Left lung (tissue), 10 donors: ENCODE results near the gene HAGH. TPM values are rescaled to one million over a fixed set of nuclear protein-coding genes. Genes with fewer than 3 reads are reported as not detected.

Experiments
- ATAC-seq: fragments of 200-7000 bp; cut with Tn5 transposase; one replicate; pipeline ENCODE4 v1.9.1; 2020; ENCODE audit warnings: moderate library complexity
- DNase-seq, 4 donors: peaks; one replicate each; pipeline ENCODE4 v3.0.0-alpha.2; 2013 to 2020
- H3K27ac ChIP-seq, 2 donors: fragments of 200-600 bp; sonication (generic) in 1 of 2; one replicate each; pipeline versions ENCODE4 v1.5.0 to v1.8.0; 2020 to 2021
- H3K27me3 ChIP-seq, 2 donors: fragments of 200-600 bp; sonication (generic) in 1 of 2; one replicate each; pipeline versions ENCODE4 v1.5.0 to v1.8.0; 2020 to 2021
- H3K36me3 ChIP-seq, 2 donors: fragments of 200-600 bp; sonication (generic) in 1 of 2; one replicate each; pipeline versions ENCODE4 v1.5.0 to v1.8.0; 2020 to 2021
- H3K4me1 ChIP-seq, 2 donors: fragments of 200-600 bp; one replicate each; pipeline ENCODE4 v1.8.0; 2021
- H3K4me3 ChIP-seq, 2 donors: fragments of 200-600 bp; sonication (generic) in 1 of 2; one replicate each; pipeline versions ENCODE4 v1.5.0 to v1.8.0; 2020 to 2021; ENCODE audit warnings: mild to moderate bottlenecking in 1 of 2
- H3K9me3 ChIP-seq, 2 donors: fragments of 200-600 bp; sonication (generic) in 1 of 2; one replicate each; pipeline versions ENCODE4 v1.5.0 to v1.8.0; 2020 to 2021
- intact Hi-C, 2 donors: fragments of 100-400 bp; cut with DNase I; formaldehyde crosslinking; loops; one replicate each; pipeline versions ENCODE4 v1.11.2 to v1.14.2; 2022
- polyA plus RNA-seq, 6 donors: library from polyadenylated mRNA; unstranded; fragments of 120-200 nt; gene quantifications; one replicate each; pipeline ENCODE4 v1.2.1, GENCODE V29; 2013; ENCODE audit not compliant: insufficient read length in 6 of 6
- total RNA-seq, 2 donors: library from RNA; stranded (reverse); fragmentation: NEBNext Ultra II Directional; extraction: Animal tissue kit (Norgen Biotek cat#: 25700); gene quantifications; one replicate each; pipeline ENCODE4 v1.2.1, GENCODE V29; 2021
- TF ChIP-seq, protein P1 (sequence below), 2 donors: fragments of 200-600 bp; sonication (generic) in 1 of 2; IDR thresholded peaks; one replicate each; pipeline versions ENCODE4 v1.5.0 to v1.8.0; 2021; ENCODE audit warnings: antibody characterized with exemption in 2 of 2
- donor health status: DM: no; HTN: yes; CAD: no.
- donor health status: DM: no; HTN: no; CAD: no.

The HAGH gene
- total and polyA plus RNA-seq, 8 donors, result 21.0 to 62.0 (median 26.7) TPM

DNA sequence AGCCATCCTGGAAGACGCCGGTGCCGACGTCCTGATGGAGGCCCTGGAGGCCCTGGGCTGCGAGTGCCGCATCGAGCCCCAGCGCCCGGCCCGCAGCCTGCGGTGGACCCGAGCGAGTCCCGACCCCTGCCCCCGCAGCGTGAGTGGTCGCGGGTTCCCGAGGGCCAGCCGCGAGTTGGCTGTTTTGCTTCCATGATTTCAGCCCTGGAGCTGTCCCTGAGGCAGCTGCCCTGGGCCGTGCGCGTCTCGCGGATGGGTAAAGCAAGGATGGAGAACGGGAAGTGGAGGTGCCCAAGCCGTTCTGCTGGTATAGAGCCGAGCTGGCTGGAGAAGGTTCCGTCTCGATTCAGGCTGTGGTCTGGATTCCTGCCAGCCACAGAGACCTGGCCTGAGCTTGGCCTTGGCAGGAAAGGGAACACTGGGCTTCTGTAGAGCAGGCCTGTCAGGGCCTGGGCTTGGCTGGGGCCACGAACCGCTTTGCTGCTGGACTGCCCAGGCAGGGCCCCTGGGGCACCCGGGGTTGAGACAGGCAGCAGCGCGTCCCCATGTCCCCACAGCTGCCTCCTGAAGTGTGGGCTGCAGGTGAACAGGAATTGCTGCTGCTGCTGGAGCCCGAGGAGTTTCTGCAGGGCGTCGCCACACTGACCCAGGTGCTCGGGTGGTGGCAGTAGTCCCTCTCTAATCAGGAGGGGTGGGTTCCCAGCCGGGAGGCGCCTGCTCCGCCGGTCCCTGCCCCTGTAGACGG is 52.8 kb downstream of the HAGH start:
- DNase-seq (no peak), ATAC-seq (peak; percentile 2)
- Histone ChIP-seq H3K4me1 (peaks cover 24 to 47% of the 10 kb centered on the region in 2 donors), H3K27me3 (no peaks in the 10 kb centered on the region), H3K9me3 (no peaks in the 10 kb centered on the region), H3K4me3 (peak overlapping the region; percentile 86 to 93), H3K27ac (peak overlapping the region; percentile 89 to 93), H3K36me3 (peaks cover 0 to 46% of the 10 kb centered on the region in 2 donors)
- intact Hi-C loops, result no loop called here
- TF ChIP-seq, protein P1, sequence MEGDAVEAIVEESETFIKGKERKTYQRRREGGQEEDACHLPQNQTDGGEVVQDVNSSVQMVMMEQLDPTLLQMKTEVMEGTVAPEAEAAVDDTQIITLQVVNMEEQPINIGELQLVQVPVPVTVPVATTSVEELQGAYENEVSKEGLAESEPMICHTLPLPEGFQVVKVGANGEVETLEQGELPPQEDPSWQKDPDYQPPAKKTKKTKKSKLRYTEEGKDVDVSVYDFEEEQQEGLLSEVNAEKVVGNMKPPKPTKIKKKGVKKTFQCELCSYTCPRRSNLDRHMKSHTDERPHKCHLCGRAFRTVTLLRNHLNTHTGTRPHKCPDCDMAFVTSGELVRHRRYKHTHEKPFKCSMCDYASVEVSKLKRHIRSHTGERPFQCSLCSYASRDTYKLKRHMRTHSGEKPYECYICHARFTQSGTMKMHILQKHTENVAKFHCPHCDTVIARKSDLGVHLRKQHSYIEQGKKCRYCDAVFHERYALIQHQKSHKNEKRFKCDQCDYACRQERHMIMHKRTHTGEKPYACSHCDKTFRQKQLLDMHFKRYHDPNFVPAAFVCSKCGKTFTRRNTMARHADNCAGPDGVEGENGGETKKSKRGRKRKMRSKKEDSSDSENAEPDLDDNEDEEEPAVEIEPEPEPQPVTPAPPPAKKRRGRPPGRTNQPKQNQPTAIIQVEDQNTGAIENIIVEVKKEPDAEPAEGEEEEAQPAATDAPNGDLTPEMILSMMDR (IDR thresholded peaks at IDR 0.05), result no peak

DNA sequence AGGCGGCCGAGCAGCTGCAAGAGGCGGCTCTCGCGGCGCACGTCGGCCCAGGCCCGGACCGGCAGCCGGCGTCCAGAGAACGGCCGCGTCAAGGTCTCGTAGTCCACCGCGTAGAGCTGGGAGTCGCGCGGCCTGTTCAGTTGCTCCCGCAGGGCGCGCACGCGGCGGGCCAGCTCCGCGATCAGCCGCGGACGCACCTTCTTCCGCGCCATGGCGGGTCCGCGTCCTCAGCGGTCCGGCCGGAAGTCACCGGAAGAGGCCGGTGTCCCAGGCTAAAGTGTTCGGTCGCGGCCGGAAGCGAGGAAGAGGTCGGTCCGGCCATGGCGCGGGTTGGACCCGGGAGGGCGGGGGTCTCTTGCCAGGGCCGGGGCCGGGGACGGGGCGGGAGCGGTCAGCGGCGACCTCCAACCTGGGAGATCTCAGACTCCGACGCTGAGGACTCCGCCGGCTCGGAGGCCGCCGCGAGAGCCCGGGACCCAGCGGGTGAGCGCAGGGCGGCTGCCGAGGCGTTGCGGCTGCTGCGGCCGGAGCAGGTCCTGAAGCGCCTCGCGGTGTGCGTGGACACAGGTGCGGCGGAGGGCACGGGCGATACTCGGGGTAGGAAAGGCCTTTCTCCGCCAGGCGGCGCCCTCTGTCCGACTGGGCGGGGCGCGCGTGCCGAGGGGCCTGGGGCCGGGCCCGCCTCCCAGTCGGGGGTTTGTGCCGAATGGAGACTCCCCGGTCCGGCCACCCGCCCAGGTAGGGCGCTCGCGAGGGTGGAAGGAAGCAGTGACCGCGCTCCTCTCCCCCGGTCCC is 53.5 kb downstream of the HAGH start, which contains the start of gene MRPS34:
TSS of gene MRPS34 (minus strand) at position 227 of the 795 bp plus-strand sequence. CDS start at position 212, 15 bp downstream.
- no peaks in the 10 kb centered on the region for H3K9me3 ChIP-seq
- intact Hi-C loops, result no loop called here
- DNase-seq (peak; percentile 81 to 94 (median 86)), ATAC-seq (peak; percentile 78)
- no peaks in the 10 kb centered on the region for H3K27me3 ChIP-seq
- H3K36me3 ChIP-seq, result peaks cover 0 to 49% of the 10 kb centered on the region in 2 donors
- TF ChIP-seq, protein P1 (IDR thresholded peaks at IDR 0.05), result peak; percentile 81 to 89
- peak within 1 kb of the TSS; percentile 86 to 93 for H3K4me3 ChIP-seq
- peaks cover 24 to 47% of the 10 kb centered on the region in 2 donors for H3K4me1 ChIP-seq
- H3K27ac ChIP-seq, result peak within 1 kb of the TSS; percentile 89 to 93

DNA sequence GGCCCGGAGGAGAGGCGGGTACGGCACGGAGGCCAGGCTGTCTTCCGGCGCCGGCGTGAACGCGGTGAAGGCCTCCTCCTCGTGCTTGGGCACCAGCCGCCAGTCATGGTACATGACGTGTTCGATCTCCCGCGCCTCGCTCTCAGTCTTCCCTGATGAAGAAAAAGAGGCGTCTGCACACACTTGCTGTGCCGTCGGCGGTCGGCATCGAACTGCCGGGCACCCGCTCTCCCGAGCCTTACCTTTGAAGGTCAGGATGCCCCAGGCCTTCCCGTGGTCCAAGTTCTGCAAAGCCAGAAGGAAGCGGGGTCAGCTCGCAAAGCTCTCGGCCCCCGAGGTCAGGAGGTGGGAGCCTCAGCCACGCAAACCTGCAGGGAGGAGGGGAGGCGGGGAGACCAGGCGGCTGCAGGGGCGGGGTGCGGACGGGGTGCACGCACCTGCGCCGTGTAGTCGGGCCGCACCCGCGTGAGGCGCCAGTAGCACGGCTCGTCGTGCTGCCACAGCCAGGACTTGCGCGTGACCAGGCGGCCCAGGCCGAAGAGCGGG is 54.2 kb downstream of the HAGH start, which contains the start of gene EME2:
TSS of gene EME2 (plus strand) at position 449 of the 546 bp plus-strand sequence. CDS start 418 bp downstream, outside the sequence.
- intact Hi-C loops, result no loop called here
- Histone ChIP-seq H3K36me3 (peaks cover 0 to 49% of the 10 kb centered on the region in 2 donors), H3K4me1 (peaks cover 24 to 47% of the 10 kb centered on the region in 2 donors), H3K9me3 (no peaks in the 10 kb centered on the region), H3K4me3 (peak within 1 kb of the TSS; percentile 86 to 93), H3K27me3 (no peaks in the 10 kb centered on the region), H3K27ac (peak within 1 kb of the TSS; percentile 89 to 93)
- DNase-seq (no peak), ATAC-seq (peak; percentile 3)
- TF ChIP-seq, protein P1 (IDR thresholded peaks at IDR 0.05), result no peak

DNA sequence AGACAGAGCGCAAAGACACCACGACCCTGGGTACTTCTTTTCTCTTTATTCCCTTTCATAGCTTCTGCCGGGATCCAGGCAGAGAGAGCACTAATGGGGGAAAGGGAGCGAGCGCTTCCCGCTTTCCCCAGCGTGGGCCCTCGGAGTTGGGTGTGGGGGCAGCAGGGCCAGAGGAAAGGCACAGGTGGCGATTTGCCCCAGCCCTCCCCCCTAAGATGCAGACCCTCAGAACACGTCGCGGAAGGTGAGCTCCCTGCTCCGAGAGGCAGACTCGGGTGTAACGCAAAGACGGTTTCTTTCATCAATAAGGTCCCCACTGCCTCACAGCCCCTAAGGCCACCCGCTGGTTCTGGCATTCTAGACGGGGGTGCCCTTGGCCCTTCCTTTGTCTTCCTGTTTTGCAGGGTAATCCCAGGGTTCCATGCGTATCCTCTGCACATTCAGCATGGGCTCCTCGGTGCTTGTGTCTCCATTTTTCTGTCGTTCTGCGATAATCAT is 54.7 kb downstream of the HAGH start:
- no peak for ATAC-seq
- TF ChIP-seq, protein P1 (IDR thresholded peaks at IDR 0.05), result no peak
- Histone ChIP-seq H3K27me3 (no peaks in the 10 kb centered on the region), H3K9me3 (no peaks in the 10 kb centered on the region), H3K4me3 (peak overlapping the region; percentile 86 to 93), H3K4me1 (peaks cover 24 to 47% of the 10 kb centered on the region in 2 donors), H3K27ac (peak overlapping the region; percentile 89 to 93), H3K36me3 (peaks cover 0 to 49% of the 10 kb centered on the region in 2 donors)
- no peak for DNase-seq
- intact Hi-C loops, result no loop called here
